Measurements from ENCODE around the gene CENPA. TPM values are rescaled to one million over a fixed set of nuclear protein-coding genes. Genes with fewer than 3 reads are reported as not detected.

CENPA gene
- total and polyA plus RNA-seq, 2 of the 13 experiments (the other 11 are each of a cell fraction or from before 2014, with no cell fraction given): 28.5 to 38.5 TPM

DNA sequence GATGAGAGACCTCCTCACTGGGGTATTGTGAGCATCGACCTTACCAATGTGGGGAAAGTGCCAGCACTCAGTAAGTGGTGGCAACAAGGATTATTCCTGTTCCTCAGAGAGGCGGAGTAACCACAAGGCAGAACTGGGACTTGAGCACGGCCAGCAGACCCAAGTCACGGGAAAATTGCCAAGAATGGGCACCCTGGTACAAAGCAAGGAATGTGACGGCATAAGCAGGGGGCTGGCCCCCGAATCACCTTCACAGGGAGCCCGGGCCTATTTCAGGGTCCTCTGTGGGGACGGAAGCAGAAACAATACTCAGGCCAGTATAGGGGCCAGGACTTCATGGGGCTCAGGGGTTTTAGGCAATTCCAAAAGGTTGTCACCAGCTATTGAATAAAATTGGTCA is 25.4 kb downstream of the CENPA start (continued):
- TF ChIP-seq, protein P1, sequence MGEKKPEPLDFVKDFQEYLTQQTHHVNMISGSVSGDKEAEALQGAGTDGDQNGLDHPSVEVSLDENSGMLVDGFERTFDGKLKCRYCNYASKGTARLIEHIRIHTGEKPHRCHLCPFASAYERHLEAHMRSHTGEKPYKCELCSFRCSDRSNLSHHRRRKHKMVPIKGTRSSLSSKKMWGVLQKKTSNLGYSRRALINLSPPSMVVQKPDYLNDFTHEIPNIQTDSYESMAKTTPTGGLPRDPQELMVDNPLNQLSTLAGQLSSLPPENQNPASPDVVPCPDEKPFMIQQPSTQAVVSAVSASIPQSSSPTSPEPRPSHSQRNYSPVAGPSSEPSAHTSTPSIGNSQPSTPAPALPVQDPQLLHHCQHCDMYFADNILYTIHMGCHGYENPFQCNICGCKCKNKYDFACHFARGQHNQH (CRISPR knock-in tag; IDR thresholded peaks at IDR 0.05): no peak
- no peak for TF ChIP-seq ATF1 (CRISPR knock-in tag; IDR thresholded peaks at IDR 0.05)
- TF ChIP-seq ZNF225 (CRISPR knock-in tag; IDR thresholded peaks at IDR 0.05): no peak
- no peak for TF ChIP-seq KAT8 (CRISPR knock-in tag; IDR thresholded peaks at IDR 0.05)
- TF ChIP-seq, protein P2, sequence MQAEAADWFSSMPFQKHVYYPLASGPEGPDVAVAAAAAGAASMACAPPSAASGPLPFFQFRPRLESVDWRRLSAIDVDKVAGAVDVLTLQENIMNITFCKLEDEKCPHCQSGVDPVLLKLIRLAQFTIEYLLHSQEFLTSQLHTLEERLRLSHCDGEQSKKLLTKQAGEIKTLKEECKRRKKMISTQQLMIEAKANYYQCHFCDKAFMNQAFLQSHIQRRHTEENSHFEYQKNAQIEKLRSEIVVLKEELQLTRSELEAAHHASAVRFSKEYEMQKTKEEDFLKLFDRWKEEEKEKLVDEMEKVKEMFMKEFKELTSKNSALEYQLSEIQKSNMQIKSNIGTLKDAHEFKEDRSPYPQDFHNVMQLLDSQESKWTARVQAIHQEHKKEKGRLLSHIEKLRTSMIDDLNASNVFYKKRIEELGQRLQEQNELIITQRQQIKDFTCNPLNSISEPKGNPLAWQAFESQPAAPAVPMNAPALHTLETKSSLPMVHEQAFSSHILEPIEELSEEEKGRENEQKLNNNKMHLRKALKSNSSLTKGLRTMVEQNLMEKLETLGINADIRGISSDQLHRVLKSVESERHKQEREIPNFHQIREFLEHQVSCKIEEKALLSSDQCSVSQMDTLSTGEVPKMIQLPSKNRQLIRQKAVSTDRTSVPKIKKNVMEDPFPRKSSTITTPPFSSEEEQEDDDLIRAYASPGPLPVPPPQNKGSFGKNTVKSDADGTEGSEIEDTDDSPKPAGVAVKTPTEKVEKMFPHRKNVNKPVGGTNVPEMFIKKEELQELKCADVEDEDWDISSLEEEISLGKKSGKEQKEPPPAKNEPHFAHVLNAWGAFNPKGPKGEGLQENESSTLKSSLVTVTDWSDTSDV (CRISPR knock-in tag; IDR thresholded peaks at IDR 0.05): no peak
- TF ChIP-seq, protein P3, sequence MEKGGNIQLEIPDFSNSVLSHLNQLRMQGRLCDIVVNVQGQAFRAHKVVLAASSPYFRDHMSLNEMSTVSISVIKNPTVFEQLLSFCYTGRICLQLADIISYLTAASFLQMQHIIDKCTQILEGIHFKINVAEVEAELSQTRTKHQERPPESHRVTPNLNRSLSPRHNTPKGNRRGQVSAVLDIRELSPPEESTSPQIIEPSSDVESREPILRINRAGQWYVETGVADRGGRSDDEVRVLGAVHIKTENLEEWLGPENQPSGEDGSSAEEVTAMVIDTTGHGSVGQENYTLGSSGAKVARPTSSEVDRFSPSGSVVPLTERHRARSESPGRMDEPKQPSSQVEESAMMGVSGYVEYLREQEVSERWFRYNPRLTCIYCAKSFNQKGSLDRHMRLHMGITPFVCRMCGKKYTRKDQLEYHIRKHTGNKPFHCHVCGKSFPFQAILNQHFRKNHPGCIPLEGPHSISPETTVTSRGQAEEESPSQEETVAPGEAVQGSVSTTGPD (CRISPR knock-in tag; IDR thresholded peaks at IDR 0.05): no peak

Data from HepG2 (cell line).